ENCODE measurements around the gene KIF12.

Gene KIF12

GRCh38 chr9:114107286-114108001, 8.4 kb upstream of the KIF12 start:
- no peaks in the 10 kb centered on the region for H3K9me3 ChIP-seq (ENCODE audit: control insufficient read depth, low read length)
- H3K4me2 ChIP-seq (ENCODE audit: low read length): no peak overlapping the region
- H3K4me1 ChIP-seq: no peaks in the 10 kb centered on the region
- no peak overlapping the region for H2AFZ ChIP-seq
- H3K27ac ChIP-seq: no peak overlapping the region
- no peaks in the 10 kb centered on the region for H3K36me3 ChIP-seq (ENCODE audit: control insufficient read depth, insufficient read depth, low read length)
- TF ChIP-seq CTCF (IDR thresholded peaks at IDR 0.05): no peak
- no peak overlapping the region for H3K9ac ChIP-seq
- no peak overlapping the region for H3K4me3 ChIP-seq (ENCODE audit: low read depth, low read length)
- no peaks in the 10 kb centered on the region for H3K79me2 ChIP-seq
- H3K27me3 ChIP-seq (ENCODE audit: control insufficient read depth, insufficient read depth, low read length): no peaks in the 10 kb centered on the region

GRCh38 chr9:114105236-114105635, 6.1 kb upstream of the KIF12 start:
- no peak for TF ChIP-seq CTCF (IDR thresholded peaks at IDR 0.05)
- H3K79me2 ChIP-seq: no peaks in the 10 kb centered on the region
- H3K4me1 ChIP-seq: no peaks in the 10 kb centered on the region
- H3K9ac ChIP-seq: no peak overlapping the region
- H3K4me2 ChIP-seq (ENCODE audit: low read length): no peak overlapping the region
- no peaks in the 10 kb centered on the region for H3K27me3 ChIP-seq (ENCODE audit: control insufficient read depth, insufficient read depth, low read length)
- H3K4me3 ChIP-seq (ENCODE audit: low read depth, low read length): no peak overlapping the region
- H3K36me3 ChIP-seq (ENCODE audit: control insufficient read depth, insufficient read depth, low read length): no peaks in the 10 kb centered on the region
- no peak overlapping the region for H2AFZ ChIP-seq
- H3K27ac ChIP-seq: no peak overlapping the region
- no peaks in the 10 kb centered on the region for H3K9me3 ChIP-seq (ENCODE audit: control insufficient read depth, low read length)

DNA sequence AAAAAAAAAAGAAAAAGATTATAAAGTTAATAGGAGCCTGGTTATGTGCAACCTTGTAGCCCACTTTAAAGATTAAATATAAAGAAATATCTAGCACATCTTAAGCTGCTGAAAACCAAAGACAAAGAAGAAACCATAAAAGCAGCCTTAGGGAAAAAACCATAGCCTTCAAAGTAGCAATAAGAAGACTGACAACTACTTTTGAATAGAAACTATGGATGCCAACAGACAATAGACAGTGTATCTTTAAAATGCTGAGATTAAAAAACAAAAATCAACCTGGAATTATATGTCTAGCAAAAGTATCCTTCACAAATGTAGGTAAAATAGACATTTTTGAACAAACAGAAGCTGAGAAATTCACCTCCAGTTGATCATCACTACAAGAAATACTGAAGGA, 3.4 kb upstream of the KIF12 start:
- H3K4me3 ChIP-seq (ENCODE audit: low read depth, low read length): no peak overlapping the region

GRCh38 chr9:114100536-114100935, 1.4 kb upstream of the KIF12 start:
- TF ChIP-seq CTCF (IDR thresholded peaks at IDR 0.05): no peak
- H3K27ac ChIP-seq: no peak overlapping the region

More for the DNA sequence above, 3.4 kb upstream of the KIF12 start:
- TF ChIP-seq CTCF (IDR thresholded peaks at IDR 0.05): no peak
- no peak overlapping the region for H3K4me2 ChIP-seq (ENCODE audit: low read length)
- H2AFZ ChIP-seq: no peak overlapping the region
- H3K4me1 ChIP-seq: no peaks in the 10 kb centered on the region
- H3K27me3 ChIP-seq (ENCODE audit: control insufficient read depth, insufficient read depth, low read length): no peaks in the 10 kb centered on the region
- no peaks in the 10 kb centered on the region for H3K79me2 ChIP-seq
- no peaks in the 10 kb centered on the region for H3K9me3 ChIP-seq (ENCODE audit: control insufficient read depth, low read length)
- no peak overlapping the region for H3K9ac ChIP-seq
- no peak overlapping the region for H3K27ac ChIP-seq
- H3K36me3 ChIP-seq (ENCODE audit: control insufficient read depth, insufficient read depth, low read length): no peaks in the 10 kb centered on the region

DNA sequence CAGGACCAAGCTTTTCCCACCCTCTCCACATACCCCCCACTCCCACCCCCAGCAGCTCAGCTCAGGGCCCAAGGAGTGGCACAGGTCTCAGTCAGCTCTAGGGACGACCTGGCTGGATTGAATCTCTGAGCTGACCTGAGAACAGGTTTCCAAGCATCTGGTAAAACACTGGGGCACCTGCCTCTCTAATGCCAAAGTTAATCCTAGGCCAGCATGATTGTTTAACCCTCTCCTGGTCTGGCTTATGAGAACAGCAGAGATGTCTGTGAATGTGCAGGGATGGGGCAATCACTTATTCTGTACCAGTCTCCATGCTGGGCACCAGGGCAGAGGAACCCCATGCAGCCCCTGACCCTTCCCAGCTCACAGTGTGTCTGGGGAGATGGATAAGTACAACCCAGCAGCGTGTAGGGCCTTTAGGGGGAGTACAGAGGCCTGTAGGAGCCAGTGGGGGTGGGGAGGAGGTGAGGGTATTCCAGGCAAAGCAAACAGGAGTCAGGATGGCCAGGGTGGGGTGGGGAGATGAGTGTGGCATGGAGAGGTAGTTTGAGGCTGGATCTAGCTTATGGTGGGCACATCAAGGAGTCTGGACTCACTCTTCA, 678 bp upstream of the KIF12 start:
- Histone ChIP-seq H3K79me2 (no peaks in the 10 kb centered on the region), H3K4me2 (ENCODE audit: low read length) (no peak overlapping the region), H2AFZ (no peak overlapping the region), H3K27me3 (ENCODE audit: control insufficient read depth, insufficient read depth, low read length) (no peaks in the 10 kb centered on the region), H3K27ac (no peak overlapping the region), H3K4me1 (no peaks in the 10 kb centered on the region), H3K4me3 (ENCODE audit: low read depth, low read length) (no peak overlapping the region), H3K9me3 (ENCODE audit: control insufficient read depth, low read length) (no peaks in the 10 kb centered on the region), H3K36me3 (ENCODE audit: control insufficient read depth, insufficient read depth, low read length) (no peaks in the 10 kb centered on the region), H3K9ac (no peak overlapping the region)
- TF ChIP-seq CTCF (IDR thresholded peaks at IDR 0.05): no peak

More at GRCh38 chr9:114100536-114100935, 1.4 kb upstream of the KIF12 start:
- Histone ChIP-seq H3K27me3 (ENCODE audit: control insufficient read depth, insufficient read depth, low read length) (no peaks in the 10 kb centered on the region), H3K36me3 (ENCODE audit: control insufficient read depth, insufficient read depth, low read length) (no peaks in the 10 kb centered on the region), H3K4me1 (no peaks in the 10 kb centered on the region), H3K79me2 (no peaks in the 10 kb centered on the region), H3K4me2 (ENCODE audit: low read length) (no peak overlapping the region), H3K4me3 (ENCODE audit: low read depth, low read length) (no peak overlapping the region), H3K9ac (no peak overlapping the region), H2AFZ (no peak overlapping the region), H3K9me3 (ENCODE audit: control insufficient read depth, low read length) (no peaks in the 10 kb centered on the region)
